Memory B cell (primary cell): Measurements from ENCODE around the gene HGF.

Experiments
- ATAC-seq: fragments of 150-1000 bp; cut with Tn5 transposase; 2 replicates; pipeline ENCODE4 v1.10.0; 2021; ENCODE audit warnings: low read depth, mild to moderate bottlenecking, moderate library complexity
- DNase-seq, 2 donors: peaks; one replicate each; pipeline ENCODE4 v3.0.0; 2022; ENCODE audit warnings: low spot score in 2 of 2
- H3K27ac Mint-ChIP-seq: one replicate; pipeline ENCODE4 v1.8.0; 2022; ENCODE audit warnings: mild to moderate bottlenecking, moderate library complexity, mixed read lengths
- H3K27me3 Mint-ChIP-seq: one replicate; pipeline ENCODE4 v1.8.0; 2022; ENCODE audit warnings: mixed read lengths
- H3K36me3 Mint-ChIP-seq: one replicate; pipeline ENCODE4 v1.8.0; 2022; ENCODE audit warnings: mild to moderate bottlenecking, mixed read lengths
- H3K4me1 Mint-ChIP-seq: one replicate; pipeline ENCODE4 v1.8.0; 2022; ENCODE audit warnings: mixed read lengths
- H3K4me3 Mint-ChIP-seq: one replicate; pipeline ENCODE4 v1.8.0; 2022; ENCODE audit warnings: mild to moderate bottlenecking, moderate library complexity, mixed read lengths
- H3K9me3 Mint-ChIP-seq: one replicate; pipeline ENCODE4 v1.8.0; 2022; ENCODE audit warnings: mixed read lengths

The HGF gene

GRCh38 chr7:81789406-81790119, 19.7 kb upstream of the HGF start:
- no peak for DNase-seq
- H3K27ac Mint-ChIP-seq: no peak overlapping the region
- H3K9me3 Mint-ChIP-seq: peaks cover 4% of the 10 kb centered on the region
- H3K4me3 Mint-ChIP-seq: no peak overlapping the region
- no peaks in the 10 kb centered on the region for H3K36me3 Mint-ChIP-seq
- no peaks in the 10 kb centered on the region for H3K4me1 Mint-ChIP-seq
- no peak for ATAC-seq
- H3K27me3 Mint-ChIP-seq: no peaks in the 10 kb centered on the region

GRCh38 chr7:81788246-81788645, 18.4 kb upstream of the HGF start:
- Mint-ChIP-seq H3K36me3 (no peaks in the 10 kb centered on the region), H3K27me3 (no peaks in the 10 kb centered on the region), H3K4me1 (no peaks in the 10 kb centered on the region), H3K27ac (no peak overlapping the region), H3K9me3 (peaks cover 4% of the 10 kb centered on the region), H3K4me3 (no peak overlapping the region)
- ATAC-seq: no peak
- DNase-seq: no peak

- no peaks in the 10 kb centered on the region for H3K9me3 Mint-ChIP-seq
- ATAC-seq (no peak), DNase-seq (no peak)
- no peak overlapping the region for H3K4me3 Mint-ChIP-seq
- no peaks in the 10 kb centered on the region for H3K36me3 Mint-ChIP-seq
- H3K27ac Mint-ChIP-seq: no peak overlapping the region
- H3K27me3 Mint-ChIP-seq: no peaks in the 10 kb centered on the region
- H3K4me1 Mint-ChIP-seq: no peaks in the 10 kb centered on the region
Observed at GRCh38 chr7:81783818-81784217, 14.0 kb upstream of the HGF start.

GRCh38 chr7:81780914-81781693, 11.3 kb upstream of the HGF start:
- Mint-ChIP-seq H3K4me1 (no peaks in the 10 kb centered on the region), H3K36me3 (no peaks in the 10 kb centered on the region), H3K9me3 (no peaks in the 10 kb centered on the region), H3K27ac (no peak overlapping the region), H3K4me3 (no peak overlapping the region), H3K27me3 (no peaks in the 10 kb centered on the region)
- no peak for ATAC-seq
- no peak for DNase-seq

GRCh38 chr7:81779706-81780105, 9.9 kb upstream of the HGF start:
- no peak for DNase-seq
- Mint-ChIP-seq H3K9me3 (no peaks in the 10 kb centered on the region), H3K4me3 (no peak overlapping the region), H3K36me3 (no peaks in the 10 kb centered on the region), H3K4me1 (no peaks in the 10 kb centered on the region), H3K27me3 (no peaks in the 10 kb centered on the region), H3K27ac (no peak overlapping the region)
- ATAC-seq: no peak

GRCh38 chr7:81777697-81778096, 7.8 kb upstream of the HGF start:
- Mint-ChIP-seq H3K4me3 (no peak overlapping the region), H3K36me3 (no peaks in the 10 kb centered on the region), H3K27ac (no peak overlapping the region), H3K27me3 (no peaks in the 10 kb centered on the region), H3K9me3 (no peaks in the 10 kb centered on the region), H3K4me1 (no peaks in the 10 kb centered on the region)
- ATAC-seq (no peak), DNase-seq (no peak)

GRCh38 chr7:81776948-81777630, 7.2 kb upstream of the HGF start:
- ATAC-seq (no peak), DNase-seq (no peak)
- no peaks in the 10 kb centered on the region for H3K27me3 Mint-ChIP-seq
- no peaks in the 10 kb centered on the region for H3K9me3 Mint-ChIP-seq
- H3K4me3 Mint-ChIP-seq: no peak overlapping the region
- H3K4me1 Mint-ChIP-seq: no peaks in the 10 kb centered on the region
- no peak overlapping the region for H3K27ac Mint-ChIP-seq
- H3K36me3 Mint-ChIP-seq: no peaks in the 10 kb centered on the region

- DNase-seq (no peak), ATAC-seq (no peak)
- no peak overlapping the region for H3K4me3 Mint-ChIP-seq
- H3K9me3 Mint-ChIP-seq: peaks cover 1% of the 10 kb centered on the region
- no peaks in the 10 kb centered on the region for H3K27me3 Mint-ChIP-seq
- H3K36me3 Mint-ChIP-seq: no peaks in the 10 kb centered on the region
- no peak overlapping the region for H3K27ac Mint-ChIP-seq
- H3K4me1 Mint-ChIP-seq: no peaks in the 10 kb centered on the region
Observed at GRCh38 chr7:81776161-81776560, 6.3 kb upstream of the HGF start.

GRCh38 chr7:81775560-81775959, 5.7 kb upstream of the HGF start:
- DNase-seq (no peak), ATAC-seq (no peak)
- no peak overlapping the region for H3K27ac Mint-ChIP-seq
- no peak overlapping the region for H3K4me3 Mint-ChIP-seq
- no peaks in the 10 kb centered on the region for H3K36me3 Mint-ChIP-seq
- H3K4me1 Mint-ChIP-seq: no peaks in the 10 kb centered on the region
- no peaks in the 10 kb centered on the region for H3K27me3 Mint-ChIP-seq
- H3K9me3 Mint-ChIP-seq: peaks cover 1% of the 10 kb centered on the region

GRCh38 chr7:81774551-81774950, 4.7 kb upstream of the HGF start:
- Mint-ChIP-seq H3K9me3 (peaks cover 1% of the 10 kb centered on the region), H3K27ac (no peak overlapping the region), H3K36me3 (no peaks in the 10 kb centered on the region), H3K4me3 (no peak overlapping the region), H3K27me3 (no peaks in the 10 kb centered on the region), H3K4me1 (no peaks in the 10 kb centered on the region)
- no peak for DNase-seq
- ATAC-seq: no peak

- Mint-ChIP-seq H3K4me3 (no peak overlapping the region), H3K27ac (no peak overlapping the region), H3K4me1 (no peaks in the 10 kb centered on the region), H3K9me3 (peaks cover 9% of the 10 kb centered on the region), H3K36me3 (no peaks in the 10 kb centered on the region), H3K27me3 (no peaks in the 10 kb centered on the region)
- no peak for DNase-seq
- ATAC-seq: no peak
Observed at GRCh38 chr7:81770728-81771223, 929 bp upstream of the HGF start.

- DNase-seq (no peak), ATAC-seq (no peak)
- Mint-ChIP-seq H3K4me3 (no peak overlapping the region), H3K36me3 (no peaks in the 10 kb centered on the region), H3K4me1 (no peaks in the 10 kb centered on the region), H3K27ac (no peak overlapping the region), H3K27me3 (no peaks in the 10 kb centered on the region), H3K9me3 (peaks cover 9% of the 10 kb centered on the region)
Observed at GRCh38 chr7:81768951-81769778, 682 bp downstream of the HGF start.

- H3K27me3 Mint-ChIP-seq: no peaks in the 10 kb centered on the region
- H3K27ac Mint-ChIP-seq: no peak overlapping the region
- H3K9me3 Mint-ChIP-seq: peaks cover 10% of the 10 kb centered on the region
- no peaks in the 10 kb centered on the region for H3K4me1 Mint-ChIP-seq
- no peak for ATAC-seq
- no peak for DNase-seq
- no peaks in the 10 kb centered on the region for H3K36me3 Mint-ChIP-seq
- H3K4me3 Mint-ChIP-seq: no peak overlapping the region
Observed at GRCh38 chr7:81767926-81768325, 1.9 kb downstream of the HGF start.

GRCh38 chr7:81761821-81762220, 8.0 kb downstream of the HGF start:
- Mint-ChIP-seq H3K4me1 (no peaks in the 10 kb centered on the region), H3K9me3 (peaks cover 6% of the 10 kb centered on the region), H3K27me3 (no peaks in the 10 kb centered on the region), H3K27ac (no peak overlapping the region), H3K36me3 (no peaks in the 10 kb centered on the region), H3K4me3 (no peak overlapping the region)
- ATAC-seq (no peak), DNase-seq (no peak)
